ENCODE data around the gene NPIPA5.
"Not testable (repeated sequence)": the region's sequence is repeated elsewhere in the genome, so short reads cannot be mapped to it uniquely, and the experiment has no call there.

Gene NPIPA5

GRCh38 chr16:15378194-15378593 lies at the start of gene NPIPA5:
NPIPA5 (minus strand) TSS chr16:15378294; CDS start chr16:15378294, 0 bp downstream.
- not testable (repeated sequence) for DNase-seq (ENCODE audit: low read depth)

- peak; percentile 31 for DNase-seq (ENCODE audit: low read depth)
These were observed 49.6 kb upstream of the NPIPA5 start for GRCh38 chr16:15427648-15428239.

- no peak for DNase-seq (ENCODE audit: low read depth)
These were observed 48.7 kb upstream of the NPIPA5 start for GRCh38 chr16:15426796-15427195.

GRCh38 chr16:15425861-15426260 lies 47.8 kb upstream of the NPIPA5 start:
- DNase-seq (ENCODE audit: low read depth): no peak

GRCh38 chr16:15422222-15422621 lies 44.1 kb upstream of the NPIPA5 start:
- DNase-seq (ENCODE audit: low read depth): no peak

- not testable (repeated sequence) for DNase-seq (ENCODE audit: low read depth)
These were observed 43.6 kb upstream of the NPIPA5 start for GRCh38 chr16:15421696-15422095.

GRCh38 chr16:15418206-15418605 lies 40.1 kb upstream of the NPIPA5 start:
- no peak for DNase-seq (ENCODE audit: low read depth)

GRCh38 chr16:15417197-15417596 lies 39.1 kb upstream of the NPIPA5 start:
- no peak for DNase-seq (ENCODE audit: low read depth)

- DNase-seq (ENCODE audit: low read depth): no peak
These were observed 37.5 kb upstream of the NPIPA5 start for GRCh38 chr16:15415511-15415985.

- not testable (repeated sequence) for DNase-seq (ENCODE audit: low read depth)
These were observed 31.4 kb upstream of the NPIPA5 start for GRCh38 chr16:15409476-15409875.

GRCh38 chr16:15407756-15408155 lies 29.7 kb upstream of the NPIPA5 start:
- not testable (repeated sequence) for DNase-seq (ENCODE audit: low read depth)

- no peak for DNase-seq (ENCODE audit: low read depth)
These were observed 26.7 kb upstream of the NPIPA5 start for GRCh38 chr16:15404792-15405191.

GRCh38 chr16:15404091-15404490 lies 26.0 kb upstream of the NPIPA5 start:
- not testable (repeated sequence) for DNase-seq (ENCODE audit: low read depth)

GRCh38 chr16:15403392-15403995 lies 25.4 kb upstream of the NPIPA5 start:
- DNase-seq (ENCODE audit: low read depth): no peak

- DNase-seq (ENCODE audit: low read depth): no peak
These were observed 23.9 kb upstream of the NPIPA5 start for GRCh38 chr16:15401972-15402371.

GRCh38 chr16:15400314-15400713 lies 22.2 kb upstream of the NPIPA5 start:
- not testable (repeated sequence) for DNase-seq (ENCODE audit: low read depth)

- DNase-seq (ENCODE audit: low read depth): no peak
These were observed 21.2 kb upstream of the NPIPA5 start for GRCh38 chr16:15399317-15399716.

- no peak for DNase-seq (ENCODE audit: low read depth)
These were observed 20.7 kb upstream of the NPIPA5 start for GRCh38 chr16:15398618-15399316.

- DNase-seq (ENCODE audit: low read depth): no peak
These were observed 19.0 kb upstream of the NPIPA5 start for GRCh38 chr16:15396948-15397594.

- DNase-seq (ENCODE audit: low read depth): not testable (repeated sequence)
These were observed 18.4 kb upstream of the NPIPA5 start for GRCh38 chr16:15396509-15396829.

- DNase-seq (ENCODE audit: low read depth): not testable (repeated sequence)
These were observed 17.8 kb upstream of the NPIPA5 start, which contains the start of gene MPV17L for GRCh38 chr16:15395631-15396508. MPV17L (plus strand) TSS chr16:15395754; CDS start chr16:15395898, 144 bp downstream.

GRCh38 chr16:15393025-15393424 lies 14.9 kb upstream of the NPIPA5 start:
- DNase-seq (ENCODE audit: low read depth): not testable (repeated sequence)

Measured in stimulated activated CD8-positive, alpha-beta memory T cell treated with anti-CD3 and anti-CD28 coated beads, Interleukin-12 subunit alpha, Interleukin-12 subunit beta, amount 100 ng/mL, for 1 hour (primary cell).